Measurements from ENCODE around the gene GRIP1. TPM values are rescaled to one million over a fixed set of nuclear protein-coding genes. Genes with fewer than 3 reads are reported as not detected.
"Not testable (repeated sequence)": the region's sequence is repeated elsewhere in the genome, so short reads cannot be mapped to it uniquely, and the experiment has no call there.

Gene GRIP1
- total RNA-seq, 2 donors from 2014 or later, result 0.66 to 0.82 TPM

DNA sequence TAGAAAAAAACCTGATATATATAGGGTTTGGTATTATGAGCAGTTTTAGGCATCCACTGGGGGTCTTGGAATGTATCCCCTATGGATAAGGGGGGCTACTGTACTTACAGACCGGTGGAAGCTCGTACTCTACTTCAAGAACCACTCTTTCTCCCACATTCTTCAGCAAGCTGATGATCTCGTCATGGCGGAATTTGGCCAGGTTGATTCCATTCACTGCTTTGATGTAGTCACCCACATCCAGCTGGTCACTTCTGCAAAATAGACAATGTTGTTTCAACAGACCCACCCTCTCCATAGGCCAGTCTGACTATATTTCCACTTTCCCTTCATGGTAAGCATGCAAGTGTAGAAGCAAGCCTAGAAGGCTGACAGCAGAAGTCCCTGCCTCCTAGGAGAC is 139.9 kb downstream of the GRIP1 start:
- Mint-ChIP-seq H3K36me3 (no peaks in the 10 kb centered on the region), H3K27ac (no peak overlapping the region), H3K9me3 (no peaks in the 10 kb centered on the region)
- ATAC-seq, result no peak
- DNase-seq (ENCODE audit: low spot score in 2 of 2), result no peak

DNA sequence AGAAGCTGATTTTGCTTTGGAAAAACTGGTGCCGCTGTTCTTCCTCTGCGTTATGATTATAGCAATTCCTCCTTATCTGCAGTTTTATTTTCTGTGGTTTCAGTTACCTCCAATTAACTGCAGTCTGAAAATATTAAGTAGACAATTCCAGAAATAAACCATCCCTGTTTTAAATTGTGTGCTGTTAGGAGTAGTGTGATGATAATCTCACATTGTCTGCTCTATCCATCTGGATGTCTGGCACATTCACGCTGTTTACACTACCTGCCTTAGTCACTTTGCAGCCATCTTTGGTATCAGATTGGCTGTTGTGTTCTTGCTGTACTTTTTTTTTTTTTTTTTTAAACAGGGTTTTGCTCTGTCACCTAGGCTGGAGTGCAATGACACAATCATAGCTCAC is 141.0 kb downstream of the GRIP1 start:
- Mint-ChIP-seq H3K36me3 (no peaks in the 10 kb centered on the region), H3K27ac (no peak overlapping the region), H3K9me3 (no peaks in the 10 kb centered on the region)
- DNase-seq (ENCODE audit: low spot score in 2 of 2), result no peak
- ATAC-seq, result no peak

DNA sequence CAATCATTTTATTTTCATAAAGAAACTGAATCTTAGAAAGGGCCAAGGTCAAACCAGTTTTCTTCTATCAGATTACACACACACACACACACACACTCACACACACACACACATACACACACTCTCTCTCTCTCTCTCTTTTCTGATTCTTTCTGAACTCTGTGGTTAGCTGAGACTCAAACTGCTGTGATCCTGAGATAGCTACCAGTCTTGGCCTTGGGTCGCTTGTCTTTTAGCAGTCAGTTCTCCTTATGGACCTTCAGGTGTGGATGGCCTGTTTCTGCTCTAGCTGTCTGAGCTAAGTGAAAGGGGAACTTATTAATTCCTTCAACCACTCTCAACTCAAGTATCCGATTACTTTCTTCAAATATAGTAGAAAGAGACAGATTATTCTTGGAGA is 145.1 kb downstream of the GRIP1 start:
- DNase-seq (ENCODE audit: low spot score in 2 of 2), result no peak
- H3K36me3 Mint-ChIP-seq, result peaks cover 0 to under 1% of the 10 kb centered on the region in 2 donors
- H3K9me3 Mint-ChIP-seq, result peaks cover 0 to 1% of the 10 kb centered on the region in 2 donors
- no peak overlapping the region for H3K27ac Mint-ChIP-seq
- no peak for ATAC-seq

DNA sequence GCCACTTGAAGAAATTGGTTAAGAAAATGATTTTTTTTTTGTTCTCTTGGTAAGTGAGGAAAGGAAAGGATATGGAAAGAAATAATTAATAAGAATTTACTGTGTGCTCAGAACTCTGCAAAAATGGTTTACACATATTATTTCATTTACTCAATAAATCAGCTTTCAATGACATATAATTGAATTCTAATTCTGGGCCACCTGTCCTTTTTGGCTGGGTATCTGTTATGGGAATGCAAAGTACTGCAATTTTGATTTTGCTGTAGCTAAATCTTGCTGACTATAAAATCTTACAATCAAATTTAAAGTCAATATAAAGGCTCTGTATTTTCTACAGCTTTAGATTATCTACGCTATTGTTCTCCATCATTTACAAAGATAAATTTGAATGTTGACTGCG is 147.1 kb downstream of the GRIP1 start:
- DNase-seq (ENCODE audit: low spot score in 2 of 2) (no peak), ATAC-seq (no peak)
- H3K27ac Mint-ChIP-seq, result no peak overlapping the region
- H3K9me3 Mint-ChIP-seq, result peaks cover 0 to 4% of the 10 kb centered on the region in 2 donors
- peaks cover 0 to 4% of the 10 kb centered on the region in 2 donors for H3K36me3 Mint-ChIP-seq

DNA sequence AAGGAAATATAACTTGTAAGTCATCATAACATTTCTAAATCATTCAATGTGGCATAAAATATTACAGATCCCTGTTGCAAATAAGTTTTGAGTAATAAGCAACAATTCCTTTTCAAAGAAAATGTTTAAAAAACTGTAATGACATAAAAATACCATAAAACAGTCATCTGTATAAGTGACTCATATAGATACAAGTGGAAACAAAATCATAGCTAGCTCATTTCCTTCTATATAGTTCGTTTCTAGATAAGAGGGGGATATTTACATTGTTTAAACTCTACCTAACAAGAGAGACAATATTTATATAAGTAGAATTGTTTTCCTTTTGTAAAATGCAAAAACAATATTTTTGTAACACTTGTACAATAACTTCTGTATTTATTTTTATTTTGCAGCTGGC is 148.9 kb downstream of the GRIP1 start:
- no peak for DNase-seq (ENCODE audit: low spot score in 2 of 2)
- Mint-ChIP-seq H3K9me3 (peaks cover 0 to 4% of the 10 kb centered on the region in 2 donors), H3K36me3 (peaks cover 0 to 4% of the 10 kb centered on the region in 2 donors), H3K27ac (no peak overlapping the region)
- peak in 1 of 2 donors; percentile 80 for ATAC-seq

DNA sequence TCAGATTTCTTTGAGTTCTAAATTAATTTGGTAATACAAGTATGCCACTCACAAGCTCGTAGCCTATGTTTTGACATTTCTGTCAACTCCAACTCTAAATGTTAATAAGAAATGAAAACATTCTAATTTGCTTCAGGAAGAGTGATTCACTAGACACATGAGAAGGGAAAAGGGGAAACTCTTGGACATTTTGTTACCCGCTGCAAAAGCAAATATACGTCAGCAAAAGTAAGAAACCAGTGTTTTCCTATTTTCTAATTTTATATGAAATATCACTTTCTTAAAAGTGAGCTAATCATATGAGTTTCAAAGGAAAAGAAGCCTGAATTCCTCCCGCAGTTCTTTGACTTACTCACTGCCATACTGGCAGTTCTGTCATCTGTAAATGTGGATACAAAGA is 162.3 kb downstream of the GRIP1 start:
- no peak for ATAC-seq
- no peaks in the 10 kb centered on the region for H3K36me3 Mint-ChIP-seq
- no peak overlapping the region for H3K27ac Mint-ChIP-seq
- no peak for DNase-seq (ENCODE audit: low spot score in 2 of 2)
- H3K9me3 Mint-ChIP-seq, result no peaks in the 10 kb centered on the region

DNA sequence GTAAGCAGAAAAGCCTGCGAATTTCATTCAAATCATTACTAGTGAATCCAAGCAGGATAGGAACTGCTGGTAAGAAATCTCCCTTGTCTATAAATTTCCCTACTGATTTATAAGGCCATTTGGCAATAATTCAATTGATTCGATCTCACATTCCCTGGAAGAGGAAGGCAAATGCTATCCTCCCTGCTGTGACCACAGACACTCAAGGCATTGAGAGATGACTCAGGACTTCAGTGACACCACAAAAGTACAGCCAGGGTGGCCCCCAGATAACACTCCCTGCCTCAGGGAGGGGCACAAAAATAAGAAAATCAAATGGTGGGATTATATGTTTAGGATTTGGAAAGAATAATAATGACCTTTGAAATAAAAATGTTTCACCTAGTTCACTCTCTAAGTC is 162.7 kb downstream of the GRIP1 start:
- no peaks in the 10 kb centered on the region for H3K36me3 Mint-ChIP-seq
- no peaks in the 10 kb centered on the region for H3K9me3 Mint-ChIP-seq
- no peak overlapping the region for H3K27ac Mint-ChIP-seq
- ATAC-seq (no peak), DNase-seq (ENCODE audit: low spot score in 2 of 2) (no peak)

DNA sequence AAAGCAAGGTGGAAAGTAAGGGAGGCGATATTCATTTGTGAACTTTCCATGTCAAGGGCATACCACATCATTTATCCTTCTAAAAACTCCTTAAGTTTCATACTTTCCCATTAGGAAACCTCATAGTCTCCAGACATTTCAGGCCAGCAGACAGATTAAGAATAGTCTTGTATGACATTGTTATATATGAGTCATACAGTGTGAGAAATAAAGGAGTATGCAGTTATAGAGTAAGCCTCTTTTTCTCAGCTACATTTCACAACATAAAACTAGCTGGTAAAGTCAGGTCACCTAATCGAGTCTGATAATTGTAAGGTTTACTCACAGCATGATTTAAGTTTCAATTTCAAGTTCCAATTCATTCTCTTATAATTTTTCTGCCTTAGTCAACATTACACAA is 164.3 kb downstream of the GRIP1 start:
- Mint-ChIP-seq H3K27ac (no peak overlapping the region), H3K36me3 (no peaks in the 10 kb centered on the region), H3K9me3 (no peaks in the 10 kb centered on the region)
- ATAC-seq, result peak in 1 of 2 donors; percentile 61
- DNase-seq (ENCODE audit: low spot score in 2 of 2), result no peak

DNA sequence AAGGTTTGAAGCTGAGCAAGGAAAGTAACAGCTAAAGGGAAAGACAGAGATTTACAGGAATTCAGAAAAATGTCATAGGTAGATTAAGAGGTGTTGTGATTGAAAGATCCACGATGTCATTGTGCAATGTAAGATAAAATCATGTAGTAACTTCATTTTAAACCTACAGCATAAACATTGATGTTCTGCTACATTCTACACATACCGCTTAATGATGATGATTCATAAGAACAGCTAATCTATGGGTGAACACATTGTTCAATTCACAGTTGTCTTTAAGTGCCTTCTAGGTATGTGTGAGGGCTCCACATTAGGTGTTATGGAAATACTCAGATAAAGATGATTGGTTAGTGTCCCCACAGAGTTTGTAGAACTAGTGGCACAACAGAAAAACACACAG is 170.9 kb downstream of the GRIP1 start:
- H3K9me3 Mint-ChIP-seq, result no peaks in the 10 kb centered on the region
- H3K36me3 Mint-ChIP-seq, result no peaks in the 10 kb centered on the region
- no peak for ATAC-seq

DNA sequence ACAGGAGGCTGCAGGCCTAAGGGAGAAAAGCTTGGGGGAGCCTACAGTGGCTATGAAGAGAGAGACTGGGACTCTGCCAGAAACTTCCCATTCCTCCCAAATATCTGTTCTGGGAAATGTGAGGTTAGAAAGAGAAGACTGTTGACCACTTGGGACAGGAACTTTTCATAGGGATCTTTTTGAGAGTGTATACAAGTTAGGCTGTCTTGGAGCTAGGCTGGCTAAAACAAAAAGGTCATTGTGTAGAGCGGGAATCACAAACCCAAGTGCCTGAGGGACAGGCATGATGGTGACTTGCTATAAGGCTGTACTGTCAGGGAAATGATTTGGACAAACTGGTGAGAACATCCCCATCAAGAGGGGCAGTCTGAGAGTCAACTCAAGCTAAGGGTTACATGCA is 175.1 kb downstream of the GRIP1 start:
- DNase-seq (ENCODE audit: low spot score in 2 of 2), result no peak
- no peaks in the 10 kb centered on the region for H3K36me3 Mint-ChIP-seq
- no peak overlapping the region for H3K27ac Mint-ChIP-seq
- ATAC-seq, result no peak
- H3K9me3 Mint-ChIP-seq, result no peaks in the 10 kb centered on the region

More for the DNA sequence above, 170.9 kb downstream of the GRIP1 start:
- no peak overlapping the region for H3K27ac Mint-ChIP-seq
- no peak for DNase-seq (ENCODE audit: low spot score in 2 of 2)

DNA sequence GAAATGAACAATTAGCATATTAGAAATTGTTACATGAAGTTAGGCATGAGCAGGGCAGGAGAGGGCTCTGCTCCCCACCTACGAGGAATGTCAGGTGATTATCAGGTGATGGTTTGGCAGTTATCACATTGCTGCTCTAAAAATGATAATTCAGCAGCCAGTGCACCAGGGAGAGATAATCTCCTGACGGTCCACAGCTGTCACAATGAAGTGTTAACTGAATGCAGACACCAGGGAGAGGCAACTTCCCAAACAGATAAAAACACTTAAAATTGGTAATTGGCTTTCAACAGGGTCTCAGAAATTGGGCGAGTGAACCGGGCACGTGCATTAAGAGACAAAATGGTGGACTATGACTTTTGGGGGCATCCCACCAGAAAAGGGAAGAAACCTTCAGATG is 176.0 kb downstream of the GRIP1 start:
- no peaks in the 10 kb centered on the region for H3K9me3 Mint-ChIP-seq
- no peak overlapping the region for H3K27ac Mint-ChIP-seq
- no peaks in the 10 kb centered on the region for H3K36me3 Mint-ChIP-seq
- ATAC-seq (no peak), DNase-seq (ENCODE audit: low spot score in 2 of 2) (no peak)

DNA sequence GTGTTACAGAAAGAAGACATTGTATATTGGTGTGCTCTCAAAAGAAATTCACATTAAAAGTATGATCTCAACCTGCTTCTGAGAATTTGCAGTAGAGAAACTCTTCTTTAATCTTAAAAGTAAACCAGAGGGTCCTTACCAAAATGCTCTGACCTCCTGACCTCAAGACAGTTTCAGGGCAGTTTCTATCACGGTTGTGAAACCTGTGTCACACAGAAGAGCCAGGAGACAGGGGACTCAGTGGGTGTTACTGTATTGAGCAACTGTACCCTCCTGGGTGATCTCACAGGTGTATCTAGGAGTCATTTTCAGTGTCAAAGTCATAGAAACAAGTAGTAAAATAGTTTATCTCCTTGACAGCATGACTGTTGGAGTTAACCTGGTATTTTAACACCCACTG is 178.0 kb downstream of the GRIP1 start:
- peak in 1 of 2 donors; percentile 95 for ATAC-seq
- Mint-ChIP-seq H3K9me3 (no peaks in the 10 kb centered on the region), H3K27ac (no peak overlapping the region), H3K36me3 (no peaks in the 10 kb centered on the region)
- peak in 1 of 2 donors; percentile 3 for DNase-seq (ENCODE audit: low spot score in 2 of 2)

DNA sequence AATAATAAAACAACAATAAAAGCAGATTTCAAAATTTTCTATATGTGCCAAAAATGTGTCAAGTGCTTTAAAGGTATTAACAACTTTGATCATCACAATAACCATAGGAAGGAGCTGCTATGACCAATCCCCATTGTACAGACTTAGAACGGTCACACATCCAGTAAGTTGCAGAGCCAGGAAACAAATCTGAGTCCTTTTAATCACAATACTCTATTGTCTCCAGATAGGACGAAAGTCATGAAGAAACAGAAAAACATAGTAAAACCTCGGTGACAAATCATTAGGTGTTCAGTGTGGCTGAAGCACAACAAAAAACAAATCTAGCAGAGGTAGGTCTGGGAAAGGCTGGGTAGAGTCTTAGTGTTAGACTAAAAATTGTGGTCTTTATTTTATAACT is 178.8 kb downstream of the GRIP1 start:
- H3K9me3 Mint-ChIP-seq, result no peaks in the 10 kb centered on the region
- ATAC-seq, result peak in 1 of 2 donors; percentile 41
- H3K27ac Mint-ChIP-seq, result no peak overlapping the region

DNA sequence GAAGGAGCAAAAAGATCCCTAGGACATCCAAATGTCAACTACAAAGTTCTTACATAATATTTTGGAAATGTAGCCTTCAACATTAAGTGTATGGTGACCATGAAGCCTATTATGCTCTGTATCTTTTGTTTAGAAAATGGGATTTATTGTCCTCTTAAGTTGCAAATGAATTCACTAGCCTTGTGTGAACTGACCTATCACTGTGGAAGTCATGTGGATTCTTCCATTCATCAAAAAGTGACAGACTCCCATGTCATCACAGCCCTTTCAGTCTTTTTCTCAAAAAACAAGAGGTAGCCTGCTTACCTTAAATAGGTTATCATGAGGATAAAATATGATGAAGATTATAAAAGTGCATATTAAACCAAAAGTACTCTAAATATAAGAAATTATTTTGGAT is 179.9 kb downstream of the GRIP1 start:
- ATAC-seq, result no peak
- no peak for DNase-seq (ENCODE audit: low spot score in 2 of 2)
- no peaks in the 10 kb centered on the region for H3K36me3 Mint-ChIP-seq
- H3K27ac Mint-ChIP-seq, result no peak overlapping the region
- H3K9me3 Mint-ChIP-seq, result no peaks in the 10 kb centered on the region

More for the DNA sequence above, 178.8 kb downstream of the GRIP1 start:
- no peaks in the 10 kb centered on the region for H3K36me3 Mint-ChIP-seq
- no peak for DNase-seq (ENCODE audit: low spot score in 2 of 2)

DNA sequence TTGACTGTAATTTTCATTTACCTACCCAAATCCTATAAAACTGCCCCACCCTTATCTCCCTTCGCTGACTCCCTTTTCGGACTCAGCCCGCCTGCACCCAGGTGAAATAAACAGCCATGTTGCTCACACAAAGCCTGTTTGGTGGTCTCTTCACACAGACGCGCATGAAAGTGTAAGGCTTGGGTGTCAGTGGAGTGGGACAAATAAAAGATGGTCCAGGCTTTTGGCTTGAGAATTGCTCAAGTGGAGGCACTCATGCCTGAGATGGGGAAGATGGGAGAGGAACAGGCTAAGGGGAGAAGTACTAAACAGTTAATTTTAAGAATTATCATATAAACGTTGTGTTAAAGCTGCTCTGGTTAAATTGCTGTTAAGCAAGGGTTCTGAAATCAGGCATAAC is 180.8 kb downstream of the GRIP1 start:
- H3K27ac Mint-ChIP-seq; H3K36me3 Mint-ChIP-seq; DNase-seq (ENCODE audit: low spot score in 2 of 2); ATAC-seq; H3K9me3 Mint-ChIP-seq: not testable (repeated sequence)

DNA sequence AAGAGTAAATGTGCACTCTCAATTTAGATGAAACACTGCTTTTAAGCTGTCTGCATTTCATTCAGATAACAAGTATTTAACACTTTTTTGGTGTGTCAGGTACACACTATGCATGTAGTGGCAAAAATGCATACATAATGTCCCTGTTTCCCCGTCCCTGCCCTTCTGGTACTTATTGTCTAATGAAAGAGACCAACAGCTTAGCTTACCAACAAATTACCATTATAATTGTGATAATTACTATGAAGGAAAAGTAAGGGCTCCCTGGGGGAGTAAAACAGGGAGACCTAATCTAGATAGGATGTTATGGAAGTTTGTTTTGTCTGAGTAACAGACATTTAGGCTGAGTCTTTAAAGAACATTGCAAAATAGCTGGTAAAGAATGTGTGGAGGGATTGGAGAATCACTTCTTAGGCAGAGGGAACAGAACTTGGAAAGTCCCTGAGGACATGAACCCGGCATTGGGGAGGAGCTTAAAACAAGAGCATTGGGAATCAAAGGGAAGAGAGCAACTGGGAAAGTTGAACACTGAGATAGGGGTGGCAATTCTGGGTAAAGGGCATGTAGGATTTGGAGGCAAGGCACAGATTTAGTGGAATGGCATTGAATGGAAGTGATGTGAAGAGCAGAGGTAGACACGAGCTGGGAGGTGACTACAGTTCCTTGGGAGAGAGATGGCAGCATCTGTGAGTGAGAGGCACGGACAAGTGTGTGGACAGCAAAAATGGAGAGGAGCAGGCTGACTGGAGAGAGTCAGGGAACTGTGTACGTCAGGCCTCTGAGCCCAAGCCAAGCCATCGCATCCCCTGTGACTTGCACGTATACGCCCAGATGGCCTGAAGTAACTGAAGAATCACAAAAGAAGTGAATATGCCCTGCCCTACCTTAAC is 181.6 kb downstream of the GRIP1 start:
- H3K9me3 Mint-ChIP-seq, result no peaks in the 10 kb centered on the region
- no peak for ATAC-seq
- DNase-seq (ENCODE audit: low spot score in 2 of 2), result no peak
- H3K27ac Mint-ChIP-seq, result no peak overlapping the region
- no peaks in the 10 kb centered on the region for H3K36me3 Mint-ChIP-seq

DNA sequence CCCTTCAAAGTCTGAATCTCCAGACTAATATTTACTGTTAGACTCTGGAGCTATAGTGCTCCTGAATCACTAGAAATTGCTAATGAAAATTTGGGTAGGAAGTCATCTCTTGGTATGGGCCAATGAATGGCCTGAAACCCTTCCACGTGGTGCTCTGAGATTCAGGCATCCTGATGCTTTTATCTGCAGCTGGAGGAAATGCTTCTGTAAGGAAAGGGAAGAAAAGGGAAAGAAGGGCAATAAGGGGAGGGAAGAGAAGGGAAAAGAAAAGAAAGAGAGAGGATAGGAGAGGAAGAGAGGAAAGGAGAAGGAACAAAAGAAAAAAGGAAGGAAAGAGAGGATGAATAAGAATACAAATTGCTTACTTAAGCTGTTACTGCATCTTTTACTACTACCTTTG is 182.3 kb downstream of the GRIP1 start:
- Mint-ChIP-seq H3K27ac (no peak overlapping the region), H3K9me3 (no peaks in the 10 kb centered on the region), H3K36me3 (no peaks in the 10 kb centered on the region)
- DNase-seq (ENCODE audit: low spot score in 2 of 2) (no peak), ATAC-seq (no peak)

DNA sequence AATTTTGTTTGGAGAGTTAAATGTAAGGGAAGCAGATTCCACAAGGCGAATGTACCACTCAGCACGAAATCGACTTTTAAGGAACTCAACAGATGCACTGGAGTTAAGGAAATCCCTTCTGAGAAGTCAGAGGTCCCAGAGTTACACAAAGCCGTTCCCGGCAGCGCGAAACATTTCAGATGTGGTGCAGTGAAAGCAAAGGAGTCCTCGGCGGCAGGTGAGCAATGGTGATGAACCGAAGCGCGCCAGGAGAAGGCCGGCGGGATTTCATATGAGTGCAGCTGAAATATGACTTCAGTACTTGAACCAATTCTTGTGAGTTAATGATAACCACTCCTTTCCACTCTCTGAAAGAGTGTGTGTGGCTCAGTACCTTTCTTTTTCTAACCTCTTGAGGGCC is 183.2 kb downstream of the GRIP1 start:
- ATAC-seq, result no peak
- DNase-seq (ENCODE audit: low spot score in 2 of 2), result no peak
- H3K27ac Mint-ChIP-seq, result no peak overlapping the region
- H3K9me3 Mint-ChIP-seq, result no peaks in the 10 kb centered on the region
- H3K36me3 Mint-ChIP-seq, result no peaks in the 10 kb centered on the region

Measured in activated naive CD4-positive, alpha-beta T cell treated with anti-CD3 and anti-CD28 coated beads, Interleukin-2, amount 50 U/mL, for 72 hours (primary cell).